NCI-H2081 (cell line): Measurements from ENCODE around the gene ANKRD34A.
A peak's percentile ranks its signal among the peaks of the same experiment; 100 is the strongest.
"Not testable (repeated sequence)": the region's sequence is repeated elsewhere in the genome, so short reads cannot be mapped to it uniquely, and the experiment has no call there.

ENCODE experiments used
- DNase-seq, 2 experiments: peaks; one replicate each; lab custom pipeline; 2025; lab: John Stamatoyannopoulos, UW

Gene ANKRD34A

DNA sequence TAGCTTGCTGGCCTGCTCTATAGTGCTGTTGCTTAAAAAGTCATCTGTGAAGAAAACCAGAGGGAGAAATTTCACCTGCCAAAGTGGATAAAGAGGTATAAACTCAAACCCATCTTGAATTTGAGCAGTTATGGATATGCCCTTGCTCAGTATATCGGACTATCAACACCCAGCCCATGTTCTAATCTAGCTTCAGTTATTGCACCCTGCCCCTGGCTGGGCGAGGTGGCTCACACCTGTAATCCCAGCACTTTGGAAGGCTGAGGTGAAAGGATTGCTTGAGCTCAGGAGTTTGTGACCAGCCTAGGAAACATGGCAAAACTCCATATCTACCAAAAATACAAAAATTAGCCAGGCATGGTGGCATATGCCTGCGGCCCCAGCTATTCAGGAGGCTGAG lies 19.8 kb downstream of the ANKRD34A start:
- no peak for DNase-seq

GRCh38 chr1:145942871-145943270 lies 21.5 kb downstream of the ANKRD34A start:
- DNase-seq: no peak

DNA sequence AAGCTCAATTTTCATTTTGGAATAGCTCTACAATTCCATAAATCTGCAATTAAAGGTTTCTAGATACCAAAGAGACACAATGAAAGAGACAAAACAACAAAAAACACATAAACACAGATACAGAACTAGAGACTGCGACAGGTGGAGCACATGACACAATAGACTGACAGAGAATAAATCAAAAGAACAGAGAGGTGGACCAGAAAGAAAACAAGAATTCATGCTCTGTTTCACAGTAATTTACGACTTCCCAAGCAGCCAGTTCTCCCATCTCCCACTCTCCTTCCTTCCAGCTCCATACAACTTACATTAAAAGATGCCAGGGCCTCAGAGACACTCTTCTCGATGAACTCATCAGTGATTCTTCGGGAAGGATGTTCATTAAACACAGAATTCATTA lies 22.0 kb downstream of the ANKRD34A start:
- DNase-seq: no peak

DNA sequence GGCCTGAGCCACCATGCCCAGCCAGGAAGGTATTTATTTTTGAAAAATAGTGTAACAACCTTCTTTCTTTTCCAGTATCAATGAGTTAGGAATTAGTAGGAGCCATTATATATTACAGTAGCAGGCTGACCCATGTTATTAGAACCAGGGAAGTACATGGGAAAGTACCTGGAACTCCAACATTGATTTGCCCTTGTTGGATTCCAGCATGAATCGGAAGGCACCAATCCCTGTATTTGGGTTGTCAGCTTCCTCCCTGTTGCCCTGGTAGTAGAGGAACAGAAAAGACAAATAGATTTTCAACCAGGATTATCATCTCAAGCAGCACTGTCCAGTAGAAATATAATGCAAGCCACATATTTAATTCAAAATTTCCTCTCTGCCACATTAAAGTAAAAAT lies 26.9 kb downstream of the ANKRD34A start:
- DNase-seq: no peak

- no peak for DNase-seq
Observed at GRCh38 chr1:145936247-145936646, 28.1 kb downstream of the ANKRD34A start.

- no peak for DNase-seq
Observed at GRCh38 chr1:145935708-145936107, 28.7 kb downstream of the ANKRD34A start.

GRCh38 chr1:145932522-145933009 lies 31.8 kb downstream of the ANKRD34A start:
- not testable (repeated sequence) for DNase-seq

- DNase-seq: no peak
Observed at GRCh38 chr1:145927916-145928643, 36.3 kb downstream of the ANKRD34A start.

DNA sequence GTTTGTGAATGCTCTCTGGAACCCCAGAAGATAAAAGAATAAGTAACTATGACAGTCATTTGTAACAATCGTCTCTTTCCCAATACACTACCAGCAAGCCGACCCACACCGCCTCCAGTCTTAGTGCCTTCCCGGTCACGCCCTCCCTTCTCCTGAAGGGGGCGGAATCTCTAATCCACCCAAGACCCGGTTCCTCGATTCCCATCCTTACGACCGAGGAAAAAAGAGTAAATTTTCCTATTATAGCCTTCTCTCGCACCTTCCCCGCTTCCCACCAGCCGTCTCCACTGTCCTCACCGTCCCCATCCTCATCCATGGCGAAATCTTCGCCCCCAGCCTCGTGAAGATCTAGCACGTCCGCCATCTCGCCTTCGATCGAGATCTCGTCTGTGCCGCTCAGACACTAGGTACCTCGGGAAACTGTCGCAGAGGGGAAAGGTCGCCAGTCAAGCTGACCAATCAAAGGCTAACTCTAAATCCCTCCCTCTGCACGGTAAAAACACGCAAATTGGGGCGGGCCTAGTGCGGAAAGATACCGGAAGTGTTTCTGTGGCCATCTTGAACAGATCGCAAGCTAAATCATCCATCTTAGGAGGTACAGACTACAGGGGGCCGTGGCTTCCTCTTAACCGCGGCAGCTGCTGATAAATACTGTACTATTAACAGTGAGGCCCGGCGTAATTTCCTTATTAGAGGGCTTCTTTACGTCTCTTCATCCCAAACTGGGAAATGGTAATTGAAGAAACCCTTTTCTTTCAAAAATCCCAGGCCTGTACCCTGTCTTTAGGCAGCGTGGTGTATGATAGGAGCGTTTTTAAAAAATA lies 37.1 kb downstream of the ANKRD34A start, which contains the start of gene RBM8A:
Gene RBM8A, minus strand, starts transcription at position 422 of the 824 bp plus-strand sequence. Its CDS starts 58 bp downstream, at position 364.
- DNase-seq: peak; percentile 99 to 100

- DNase-seq: peak; percentile 35 to 48
Observed at GRCh38 chr1:145926686-145927062, 37.7 kb downstream of the ANKRD34A start.

DNA sequence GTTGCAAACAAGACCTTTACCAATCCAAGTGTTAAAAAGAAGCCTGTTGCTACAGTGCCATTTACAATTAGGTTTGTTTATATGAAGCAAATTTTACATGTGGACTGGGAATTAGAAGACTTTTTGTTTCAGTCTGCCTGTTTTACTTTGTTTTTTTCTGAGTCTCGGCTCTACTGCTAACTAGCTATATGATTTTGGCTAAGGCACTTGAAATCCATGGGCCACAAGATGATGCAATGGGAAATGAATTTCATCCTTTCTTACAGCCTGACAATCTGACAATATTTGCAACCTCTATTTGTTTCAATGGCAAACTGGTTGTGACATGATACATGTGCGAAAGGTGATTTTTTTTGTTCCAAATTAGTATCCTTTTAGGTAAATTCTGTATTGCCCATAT lies 42.1 kb downstream of the ANKRD34A start:
- DNase-seq: no peak

DNA sequence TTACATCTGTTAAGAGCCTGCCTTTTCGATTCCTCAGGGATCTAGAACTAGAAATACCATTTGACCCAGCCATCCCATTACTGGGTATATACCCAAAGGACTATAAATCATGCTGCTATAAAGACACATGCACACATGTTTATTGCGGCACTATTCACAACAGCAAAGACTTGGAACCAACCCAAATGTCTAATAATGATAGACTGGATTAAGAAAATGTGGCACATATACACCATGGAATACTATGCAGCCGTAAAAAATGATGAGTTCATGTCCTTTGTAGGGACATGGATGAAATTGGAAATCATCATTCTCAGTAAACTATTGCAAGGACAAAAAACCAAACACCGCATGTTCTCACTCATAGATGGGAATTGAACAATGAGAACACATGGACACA lies 44.1 kb downstream of the ANKRD34A start:
- not testable (repeated sequence) for DNase-seq

DNA sequence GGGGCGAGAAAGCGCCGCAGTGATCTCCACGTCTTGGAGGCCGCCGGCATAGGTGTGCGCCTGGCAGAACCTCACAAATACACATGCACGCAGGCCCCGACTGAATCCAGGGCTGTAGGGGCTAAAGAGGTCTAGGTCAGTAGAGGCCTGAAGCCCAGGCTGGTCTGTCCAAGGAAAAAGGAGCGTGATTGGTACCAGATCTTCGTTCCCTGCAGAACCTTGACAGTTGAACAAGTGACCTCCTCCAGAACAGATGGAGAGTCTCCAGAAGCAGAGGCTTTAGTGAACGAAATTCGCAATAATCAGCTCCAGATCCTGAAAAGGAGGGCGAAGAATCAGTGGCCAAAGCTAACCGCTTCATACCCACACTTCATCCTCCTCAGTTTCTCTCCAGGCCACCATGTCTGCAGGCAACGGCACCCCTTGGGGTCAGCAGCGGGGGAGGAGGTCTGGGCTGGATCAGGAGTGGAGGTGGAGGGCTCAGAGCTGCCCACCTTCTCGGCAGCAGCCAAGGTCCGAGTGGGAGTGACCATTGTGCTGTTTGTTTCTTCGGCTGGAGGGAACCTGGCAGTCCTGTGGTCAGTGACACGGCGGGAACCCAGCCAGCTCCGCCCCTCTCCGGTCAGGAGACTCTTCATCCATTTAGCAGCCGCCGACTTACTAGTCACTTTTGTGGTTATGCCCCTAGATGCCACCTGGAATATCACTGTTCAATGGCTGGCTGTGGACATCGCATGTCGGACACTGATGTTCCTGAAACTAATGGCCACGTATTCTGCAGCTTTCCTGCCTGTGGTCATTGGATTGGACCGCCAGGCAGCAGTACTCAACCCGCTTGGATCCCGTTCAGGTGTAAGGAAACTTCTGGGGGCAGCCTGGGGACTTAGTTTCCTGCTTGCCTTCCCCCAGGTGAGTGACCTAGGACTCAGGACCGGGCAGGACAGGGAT lies 45.1 kb downstream of the ANKRD34A start:
- peak in 1 of 2 experiments; percentile 50 for DNase-seq

DNA sequence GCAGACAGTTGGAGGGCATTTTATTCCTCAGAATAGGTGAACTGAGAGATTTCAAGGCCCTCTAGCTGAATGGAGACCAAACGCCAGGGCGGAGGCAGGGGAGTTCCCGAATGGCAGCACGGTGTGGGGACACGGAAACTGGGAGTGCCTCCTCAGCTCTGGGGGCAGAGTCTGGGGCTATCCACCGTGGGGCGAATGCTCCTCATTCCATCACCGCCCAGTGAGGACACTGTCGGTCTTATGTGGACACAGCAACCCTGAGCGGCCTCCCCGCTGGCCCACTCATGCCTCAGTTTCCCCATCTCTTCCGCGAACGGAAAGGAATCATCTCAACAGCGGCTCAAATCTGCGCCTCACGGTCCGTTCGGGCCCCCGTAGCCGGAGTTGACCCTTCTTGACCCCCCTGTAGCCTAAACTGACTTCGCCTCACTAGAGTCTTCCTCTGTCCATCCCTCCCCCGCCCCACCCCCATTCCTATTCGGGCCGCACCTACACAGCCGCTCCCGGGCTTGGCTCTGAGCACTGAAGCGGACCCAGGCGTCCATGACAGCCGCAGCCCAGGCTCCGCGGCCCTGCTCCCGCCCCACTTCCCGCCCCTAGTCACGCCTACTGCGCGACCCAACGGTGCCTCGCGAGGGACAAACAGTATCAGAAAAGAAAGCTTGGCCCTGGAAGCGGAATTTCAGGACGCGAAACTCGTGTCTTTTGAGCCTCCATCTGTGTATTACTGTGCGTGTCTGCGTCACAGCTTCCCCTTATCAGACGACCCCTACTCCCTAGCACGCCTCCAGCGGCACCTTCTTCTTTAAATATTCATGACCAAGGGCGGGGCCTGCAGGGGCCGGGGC lies 46.0 kb downstream of the ANKRD34A start, which contains the start of gene PEX11B:
Gene PEX11B, minus strand, starts transcription at position 574 of the 848 bp plus-strand sequence. Its CDS starts 29 bp downstream, at position 545.
- DNase-seq: peak; percentile 91 to 93

DNA sequence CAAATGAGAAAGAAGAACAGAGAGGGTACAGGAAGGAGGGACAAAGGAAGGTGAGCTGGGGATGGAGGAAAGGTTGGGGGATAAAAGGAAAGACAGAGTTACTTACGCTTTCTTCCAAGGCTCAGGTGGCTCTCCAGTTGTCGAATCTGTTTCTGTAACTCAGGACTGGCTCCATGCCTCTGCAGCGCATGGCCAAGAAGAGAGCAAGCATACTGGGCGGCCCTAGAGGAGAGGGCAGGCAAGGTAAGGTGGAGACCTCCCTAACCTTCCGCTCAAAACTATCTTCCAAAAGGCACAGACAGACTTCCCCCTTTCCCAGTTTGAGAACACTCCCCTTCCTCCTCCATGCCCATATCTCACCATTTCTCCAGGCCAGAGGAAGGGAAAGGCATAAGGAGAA lies 46.8 kb downstream of the ANKRD34A start:
- no peak for DNase-seq

- no peak for DNase-seq
Observed at GRCh38 chr1:145916745-145917144, 47.6 kb downstream of the ANKRD34A start.

DNA sequence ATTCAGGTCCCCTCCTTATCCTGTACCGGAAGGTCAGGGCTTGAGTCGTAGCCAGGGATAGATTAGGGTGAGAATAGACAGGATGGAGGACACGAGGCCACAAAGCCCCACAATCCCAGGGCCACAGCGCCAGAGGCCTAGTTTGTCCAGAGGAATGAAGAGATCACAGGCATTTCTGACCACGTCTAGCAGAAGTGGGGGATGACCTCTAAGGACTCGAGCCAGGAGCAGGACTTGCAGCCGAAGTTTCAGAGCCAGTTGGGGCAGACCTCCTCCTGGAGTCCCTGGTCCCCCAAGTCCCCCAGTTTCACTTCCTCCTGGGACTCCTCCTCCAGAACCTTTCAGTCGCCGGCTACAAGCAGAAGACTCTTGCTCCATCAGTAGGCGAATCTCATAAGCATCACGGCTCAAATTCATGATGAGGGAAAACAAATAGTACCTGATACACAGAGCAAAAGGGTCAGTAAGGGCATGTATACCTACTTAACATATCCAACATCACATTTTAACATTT lies 52.2 kb downstream of the ANKRD34A start:
- no peak for DNase-seq
